ENCODE results near the gene GRAMD4. TPM values are rescaled to one million over a fixed set of nuclear protein-coding genes. Genes with fewer than 3 reads are reported as not detected.

The GRAMD4 gene
- total and polyA plus RNA-seq, 4 donors: 16.3 to 67.7 (median 21.2) TPM

- 87 to 92% methylated on average over 15 of the region's 15 CpGs for WGBS, 2 donors
- no peaks in the 10 kb centered on the region for H3K27me3 ChIP-seq (ENCODE audit: control insufficient read depth in 3 of 3, insufficient read depth in 3 of 3, low read length in 2 of 3)
- TF ChIP-seq, protein P1, sequence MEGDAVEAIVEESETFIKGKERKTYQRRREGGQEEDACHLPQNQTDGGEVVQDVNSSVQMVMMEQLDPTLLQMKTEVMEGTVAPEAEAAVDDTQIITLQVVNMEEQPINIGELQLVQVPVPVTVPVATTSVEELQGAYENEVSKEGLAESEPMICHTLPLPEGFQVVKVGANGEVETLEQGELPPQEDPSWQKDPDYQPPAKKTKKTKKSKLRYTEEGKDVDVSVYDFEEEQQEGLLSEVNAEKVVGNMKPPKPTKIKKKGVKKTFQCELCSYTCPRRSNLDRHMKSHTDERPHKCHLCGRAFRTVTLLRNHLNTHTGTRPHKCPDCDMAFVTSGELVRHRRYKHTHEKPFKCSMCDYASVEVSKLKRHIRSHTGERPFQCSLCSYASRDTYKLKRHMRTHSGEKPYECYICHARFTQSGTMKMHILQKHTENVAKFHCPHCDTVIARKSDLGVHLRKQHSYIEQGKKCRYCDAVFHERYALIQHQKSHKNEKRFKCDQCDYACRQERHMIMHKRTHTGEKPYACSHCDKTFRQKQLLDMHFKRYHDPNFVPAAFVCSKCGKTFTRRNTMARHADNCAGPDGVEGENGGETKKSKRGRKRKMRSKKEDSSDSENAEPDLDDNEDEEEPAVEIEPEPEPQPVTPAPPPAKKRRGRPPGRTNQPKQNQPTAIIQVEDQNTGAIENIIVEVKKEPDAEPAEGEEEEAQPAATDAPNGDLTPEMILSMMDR (IDR thresholded peaks at IDR 0.05; ENCODE audit: control extremely low read depth, extremely low read depth): no peak
- no peak overlapping the region for H3K4me3 ChIP-seq
- H3K9me3 ChIP-seq (ENCODE audit: control insufficient read depth in 4 of 4, insufficient read depth in 3 of 4, low read length in 3 of 4): no peaks in the 10 kb centered on the region
- H3K4me1 ChIP-seq (ENCODE audit: control insufficient read depth in 5 of 5, insufficient read depth in 5 of 5, low read length in 5 of 5): peaks cover 0 to 5% (median 0%) of the 10 kb centered on the region in 5 donors
- peaks cover 8 to 38% (median 22%) of the 10 kb centered on the region in 4 donors for H3K36me3 ChIP-seq (ENCODE audit: control insufficient read depth in 4 of 4, insufficient read depth in 4 of 4, low read length in 4 of 4)
- H3K27ac ChIP-seq (ENCODE audit: low read depth in 1 of 2, low read length in 1 of 2): no peak overlapping the region
- ATAC-seq (ENCODE audit: insufficient read depth, low FRiP score) (no peak), DNase-seq (no peak)
- no peak overlapping the region for H3K9ac ChIP-seq (ENCODE audit: insufficient read depth in 1 of 2, low read length in 2 of 2)
Measured at GRCh38 chr22:46687460-46687859, 67.3 kb downstream of the GRAMD4 start.

DNA sequence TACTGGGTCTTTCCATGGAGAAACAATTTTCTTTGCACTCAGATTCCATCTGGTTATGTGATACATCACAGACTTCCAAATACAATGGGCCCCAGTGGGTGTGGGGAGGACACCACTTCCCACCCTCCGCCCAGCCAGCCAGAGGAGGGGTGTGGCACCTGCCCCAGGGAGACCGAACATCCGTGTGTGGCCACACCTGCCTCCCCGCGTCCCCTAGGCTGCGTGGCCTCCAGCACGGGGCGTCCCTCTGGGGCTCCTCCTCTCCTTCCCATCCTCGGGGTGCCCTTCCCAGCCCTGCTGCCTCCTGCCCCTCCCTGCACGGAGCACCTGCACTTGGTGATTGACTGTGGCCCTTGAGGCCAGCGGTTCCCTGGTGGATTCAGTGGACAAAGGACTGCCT lies 68.8 kb downstream of the GRAMD4 start:
- H3K9me3 ChIP-seq (ENCODE audit: control insufficient read depth in 4 of 4, insufficient read depth in 3 of 4, low read length in 3 of 4): no peaks in the 10 kb centered on the region
- no peaks in the 10 kb centered on the region for H3K27me3 ChIP-seq (ENCODE audit: control insufficient read depth in 3 of 3, insufficient read depth in 3 of 3, low read length in 2 of 3)
- H3K4me1 ChIP-seq (ENCODE audit: control insufficient read depth in 5 of 5, insufficient read depth in 5 of 5, low read length in 5 of 5): peaks cover 0 to 5% (median 0%) of the 10 kb centered on the region in 5 donors
- TF ChIP-seq, protein P1 (IDR thresholded peaks at IDR 0.05; ENCODE audit: control extremely low read depth, extremely low read depth): no peak
- no peak overlapping the region for H3K27ac ChIP-seq (ENCODE audit: low read depth in 1 of 2, low read length in 1 of 2)
- no peak overlapping the region for H3K9ac ChIP-seq (ENCODE audit: insufficient read depth in 1 of 2, low read length in 2 of 2)
- WGBS, 2 donors: 78 to 80% methylated on average over 11 of the region's 11 CpGs
- no peak overlapping the region for H3K4me3 ChIP-seq
- H3K36me3 ChIP-seq (ENCODE audit: control insufficient read depth in 4 of 4, insufficient read depth in 4 of 4, low read length in 4 of 4): peaks cover 8 to 45% (median 23%) of the 10 kb centered on the region in 4 donors
- ATAC-seq (ENCODE audit: insufficient read depth, low FRiP score) (no peak), DNase-seq (no peak)

DNA sequence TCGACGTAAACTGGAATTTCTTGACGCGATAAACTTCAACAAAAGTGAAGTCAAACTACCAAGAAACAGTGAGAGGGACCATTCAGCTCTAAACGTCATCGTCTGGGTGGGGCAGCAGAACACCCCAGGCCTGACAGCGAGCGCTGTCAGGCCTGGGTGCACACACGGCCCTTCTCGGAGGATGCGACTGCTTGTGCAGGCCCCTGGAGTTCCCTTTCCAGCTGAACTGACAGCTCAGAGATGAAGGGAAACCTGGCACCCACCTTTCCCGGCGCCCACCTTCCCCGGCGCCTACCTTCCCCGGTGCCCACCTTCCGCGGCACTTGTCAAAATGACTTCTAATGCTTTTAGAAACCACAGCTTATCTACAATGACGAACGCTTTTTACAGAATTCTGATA lies 70.0 kb downstream of the GRAMD4 start:
- Histone ChIP-seq H3K9ac (ENCODE audit: insufficient read depth in 1 of 2, low read length in 2 of 2) (no peak overlapping the region), H3K36me3 (ENCODE audit: control insufficient read depth in 4 of 4, insufficient read depth in 4 of 4, low read length in 4 of 4) (peaks cover 10 to 56% (median 31%) of the 10 kb centered on the region in 4 donors), H3K9me3 (ENCODE audit: control insufficient read depth in 4 of 4, insufficient read depth in 3 of 4, low read length in 3 of 4) (no peaks in the 10 kb centered on the region), H3K4me1 (ENCODE audit: control insufficient read depth in 5 of 5, insufficient read depth in 5 of 5, low read length in 5 of 5) (peaks cover 0 to 5% (median 0%) of the 10 kb centered on the region in 5 donors), H3K27me3 (ENCODE audit: control insufficient read depth in 3 of 3, insufficient read depth in 3 of 3, low read length in 2 of 3) (no peaks in the 10 kb centered on the region), H3K4me3 (no peak overlapping the region), H3K27ac (ENCODE audit: low read depth in 1 of 2, low read length in 1 of 2) (no peak overlapping the region)
- TF ChIP-seq, protein P1 (IDR thresholded peaks at IDR 0.05; ENCODE audit: control extremely low read depth, extremely low read depth): no peak
- WGBS, 2 donors: 95 to 96% methylated on average over 20 of the region's 20 CpGs
- DNase-seq: no peak
- no peak for ATAC-seq (ENCODE audit: insufficient read depth, low FRiP score)

- TF ChIP-seq, protein P1 (IDR thresholded peaks at IDR 0.05; ENCODE audit: control extremely low read depth, extremely low read depth): no peak
- Histone ChIP-seq H3K36me3 (ENCODE audit: control insufficient read depth in 4 of 4, insufficient read depth in 4 of 4, low read length in 4 of 4) (peaks cover 15 to 64% (median 33%) of the 10 kb centered on the region in 4 donors), H3K4me3 (no peak overlapping the region), H3K9me3 (ENCODE audit: control insufficient read depth in 4 of 4, insufficient read depth in 3 of 4, low read length in 3 of 4) (no peaks in the 10 kb centered on the region), H3K9ac (ENCODE audit: insufficient read depth in 1 of 2, low read length in 2 of 2) (no peak overlapping the region), H3K27me3 (ENCODE audit: control insufficient read depth in 3 of 3, insufficient read depth in 3 of 3, low read length in 2 of 3) (no peaks in the 10 kb centered on the region), H3K27ac (ENCODE audit: low read depth in 1 of 2, low read length in 1 of 2) (no peak overlapping the region), H3K4me1 (ENCODE audit: control insufficient read depth in 5 of 5, insufficient read depth in 5 of 5, low read length in 5 of 5) (peaks cover 0 to 4% (median 0%) of the 10 kb centered on the region in 5 donors)
- ATAC-seq (ENCODE audit: insufficient read depth, low FRiP score) (no peak), DNase-seq (no peak)
- WGBS, 2 donors: 95 to 97% methylated on average over 17 of the region's 17 CpGs
Measured at GRCh38 chr22:46691571-46691970, 71.4 kb downstream of the GRAMD4 start.

Measured in lung (tissue), 12 donors.